ENCODE data around the gene ATP2A2.

- no peak for TF ChIP-seq CTCF (optimal IDR thresholded peaks at IDR 0.05 in 1 of 3, IDR thresholded peaks at IDR 0.05 in 1 of 3, conservative IDR thresholded peaks at IDR 0.05 in 1 of 3; ENCODE audit: extremely low read depth in 1 of 3, insufficient read depth in 2 of 3, low read length in 3 of 3)
- TF ChIP-seq EZH2 (IDR thresholded peaks at IDR 0.05; ENCODE audit: low read length), result no peak
Observed at GRCh38 chr12:110317911-110318310, 36.9 kb downstream of the ATP2A2 start.
